ENCODE measurements around the gene BTBD7.

Gene BTBD7

GRCh38 chr14:93232159-93232558 is 100.7 kb downstream of the BTBD7 start:
- no peak for DNase-seq (ENCODE audit: low read depth)
- TF ChIP-seq CTCF (conservative IDR thresholded peaks at IDR 0.05; ENCODE audit: low read length) = no peak

GRCh38 chr14:93231129-93231979 is 101.5 kb downstream of the BTBD7 start:
- DNase-seq (ENCODE audit: low read depth) = peak; percentile 34
- TF ChIP-seq CTCF (conservative IDR thresholded peaks at IDR 0.05; ENCODE audit: low read length) = no peak
- peak overlapping the region; percentile 63 for H3K4me3 ChIP-seq (ENCODE audit: low read length)

More at GRCh38 chr14:93232159-93232558, 100.7 kb downstream of the BTBD7 start:
- H3K4me3 ChIP-seq (ENCODE audit: low read length) = peak overlapping the region; percentile 63

- no peak for DNase-seq (ENCODE audit: low read depth)
- no peak for TF ChIP-seq CTCF (conservative IDR thresholded peaks at IDR 0.05; ENCODE audit: low read length)
- no peak overlapping the region for H3K4me3 ChIP-seq (ENCODE audit: low read length)
These were observed 102.3 kb downstream of the BTBD7 start for GRCh38 chr14:93230539-93230938.

GRCh38 chr14:93228550-93228949 is 104.3 kb downstream of the BTBD7 start:
- DNase-seq (ENCODE audit: low read depth) = no peak
- no peak overlapping the region for H3K4me3 ChIP-seq (ENCODE audit: low read length)
- no peak for TF ChIP-seq CTCF (conservative IDR thresholded peaks at IDR 0.05; ENCODE audit: low read length)

- no peak for TF ChIP-seq CTCF (conservative IDR thresholded peaks at IDR 0.05; ENCODE audit: low read length)
- no peak overlapping the region for H3K4me3 ChIP-seq (ENCODE audit: low read length)
These were observed 109.3 kb downstream of the BTBD7 start for GRCh38 chr14:93223565-93223964.

DNA sequence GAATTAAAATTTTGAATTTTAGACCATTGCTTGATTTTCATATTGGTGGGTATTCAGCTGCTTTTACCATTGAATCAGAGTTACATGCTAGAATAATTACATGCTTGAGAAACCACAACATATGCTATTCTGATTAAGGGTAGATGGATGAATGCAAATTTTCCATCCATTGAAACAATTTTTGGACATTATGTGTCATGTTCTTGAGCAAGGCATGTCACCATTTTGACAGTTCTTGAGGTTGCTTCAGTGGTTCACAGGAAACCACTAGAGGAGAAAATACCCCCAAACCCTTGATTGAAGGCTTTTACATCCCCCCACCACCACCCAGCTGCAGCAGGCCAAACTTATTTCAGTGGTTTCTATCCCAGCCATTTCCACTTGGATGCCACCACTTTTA is 112.3 kb downstream of the BTBD7 start:
- H3K4me3 ChIP-seq (ENCODE audit: low read length) = no peak overlapping the region
- no peak for TF ChIP-seq CTCF (conservative IDR thresholded peaks at IDR 0.05; ENCODE audit: low read length)
- no peak for DNase-seq (ENCODE audit: low read depth)

More at GRCh38 chr14:93223565-93223964, 109.3 kb downstream of the BTBD7 start:
- DNase-seq (ENCODE audit: low read depth) = no peak

DNA sequence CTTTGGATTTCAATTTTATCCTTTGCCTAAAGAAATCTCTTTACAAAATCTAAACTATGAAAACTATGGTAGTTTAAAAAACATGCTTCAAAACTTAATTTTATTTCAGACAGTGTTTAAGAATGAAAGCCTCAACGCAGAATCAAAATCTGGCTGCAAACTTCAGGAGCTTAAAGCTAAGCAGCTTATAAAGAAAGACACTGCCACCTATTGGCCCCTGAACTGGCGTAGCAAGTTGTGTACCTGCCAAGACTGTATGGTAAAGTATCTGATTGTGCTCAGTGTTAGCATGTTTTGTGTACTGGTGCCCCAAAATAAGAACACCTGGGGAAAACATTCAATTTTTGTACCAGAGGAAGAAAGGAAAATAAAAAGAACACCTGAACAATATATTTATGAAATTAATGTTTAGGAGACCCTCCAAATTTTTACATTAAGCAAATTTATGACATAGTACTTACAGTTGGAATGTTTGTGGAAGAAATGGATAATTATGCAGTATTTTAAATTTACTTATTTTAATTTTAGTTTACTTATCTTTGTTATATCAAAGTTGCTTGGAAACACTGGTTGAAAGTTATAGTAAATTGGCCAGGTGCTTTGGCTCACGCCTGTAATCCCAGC is 113.6 kb downstream of the BTBD7 start:
- peak; percentile 67 for DNase-seq (ENCODE audit: low read depth)
- TF ChIP-seq CTCF (conservative IDR thresholded peaks at IDR 0.05; ENCODE audit: low read length) = peak; percentile 57
- no peak overlapping the region for H3K4me3 ChIP-seq (ENCODE audit: low read length)
